Trophoblast cell (in vitro differentiated cells and primary cell): ENCODE results near the gene ZNF276.
"Not testable (repeated sequence)": the region's sequence is repeated elsewhere in the genome, so short reads cannot be mapped to it uniquely, and the experiment has no call there.

ENCODE experiments used
- DNase-seq, 2 donors: peaks; one replicate each; pipeline ENCODE4 v3.0.0-alpha.2; 2016
- H2AFZ ChIP-seq: 2 replicates; pipeline ENCODE4 v1.6.1; 2013; ENCODE audit warnings: low read length, moderate library complexity, mild to moderate bottlenecking; ENCODE audit not compliant: insufficient read depth, poor library complexity
- H2AK5ac ChIP-seq: 2 replicates; pipeline ENCODE4 v1.6.1; 2013; ENCODE audit warnings: mild to moderate bottlenecking, low read length
- H2BK120ac ChIP-seq: 2 replicates; pipeline ENCODE4 v1.6.1; 2013; ENCODE audit warnings: low read length, mild to moderate bottlenecking, moderate library complexity; ENCODE audit not compliant: insufficient read depth, poor library complexity
- H2BK12ac ChIP-seq: 2 replicates; pipeline ENCODE4 v1.6.1; 2013; ENCODE audit warnings: mild to moderate bottlenecking, low read length, moderate library complexity
- H2BK5ac ChIP-seq: 2 replicates; pipeline ENCODE4 v1.6.1; 2013; ENCODE audit warnings: low read length, low read depth, moderate library complexity, mild to moderate bottlenecking; ENCODE audit not compliant: poor library complexity
- H3K14ac ChIP-seq: 2 replicates; pipeline ENCODE4 v1.6.1; 2013; ENCODE audit warnings: mild to moderate bottlenecking, low read length
- H3K18ac ChIP-seq: 2 replicates; pipeline ENCODE4 v1.6.1; 2013; ENCODE audit warnings: mild to moderate bottlenecking, low read length
- H3K23ac ChIP-seq: 2 replicates; pipeline ENCODE4 v1.6.1; 2013; ENCODE audit warnings: low read length
- H3K27ac ChIP-seq: 2 replicates; pipeline ENCODE4 v1.5.1; 2013; ENCODE audit warnings: low read depth, mild to moderate bottlenecking, inconsistent platforms, low read length, moderate library complexity
- H3K27me3 ChIP-seq: 2 replicates; pipeline ENCODE4 v1.6.1; 2013; ENCODE audit warnings: inconsistent platforms, mild to moderate bottlenecking, low read length, moderate library complexity; ENCODE audit not compliant: insufficient read depth
- H3K36me3 ChIP-seq, 2 experiments: 1 replicate in 1 of 2; 2 replicates in 1 of 2; pipeline ENCODE4 v1.6.1; 2013; ENCODE audit warnings: low read length in 2 of 2, mild to moderate bottlenecking in 2 of 2, moderate library complexity in 1 of 2; ENCODE audit not compliant: insufficient read depth in 2 of 2, control insufficient read depth in 1 of 2
- H3K4ac ChIP-seq: 2 replicates; pipeline ENCODE4 v1.6.1; 2013; ENCODE audit warnings: low read depth, mild to moderate bottlenecking, low read length, moderate library complexity
- H3K4me1 ChIP-seq, 2 experiments: 1 replicate in 1 of 2; 2 replicates in 1 of 2; pipeline ENCODE4 v1.6.1; 2013; ENCODE audit warnings: low read length in 2 of 2, mild to moderate bottlenecking in 2 of 2, moderate library complexity in 1 of 2; ENCODE audit not compliant: insufficient read depth in 2 of 2, control insufficient read depth in 1 of 2
- H3K4me2 ChIP-seq: 2 replicates; pipeline ENCODE4 v1.6.1; 2013; ENCODE audit warnings: inconsistent platforms, mild to moderate bottlenecking, low read length, moderate library complexity
- H3K4me3 ChIP-seq: 2 replicates; pipeline ENCODE4 v1.5.1; 2013; ENCODE audit warnings: mild to moderate bottlenecking, low read depth, low read length, inconsistent platforms
- H3K79me1 ChIP-seq: one replicate; pipeline ENCODE4 v1.6.1; 2013; ENCODE audit warnings: low read length
- H3K79me2 ChIP-seq: 2 replicates; pipeline ENCODE4 v1.6.1; 2013; ENCODE audit warnings: low read length, mild to moderate bottlenecking; ENCODE audit not compliant: control insufficient read depth, insufficient read depth, poor library complexity
- H3K9ac ChIP-seq: 2 replicates; pipeline ENCODE4 v1.6.1; 2013; ENCODE audit warnings: mild to moderate bottlenecking, low read length
- H3K9me3 ChIP-seq: 2 replicates; pipeline ENCODE4 v1.6.1; 2013; ENCODE audit warnings: low read depth, mild to moderate bottlenecking, control low read depth, inconsistent platforms, low read length; ENCODE audit not compliant: insufficient read depth
- H4K12ac ChIP-seq: 2 replicates; pipeline ENCODE4 v1.6.1; 2013; ENCODE audit warnings: low read depth, mild to moderate bottlenecking, low read length, moderate library complexity
- H4K8ac ChIP-seq: 2 replicates; pipeline ENCODE4 v1.6.1; 2013; ENCODE audit warnings: low read depth, mild to moderate bottlenecking, low read length, moderate library complexity
- H4K91ac ChIP-seq: one replicate; pipeline ENCODE4 v1.6.1; 2013; ENCODE audit warnings: low read depth, mild to moderate bottlenecking, low read length, moderate library complexity
- WGBS: extraction: QIAGEN DNeasy Blood & Tissue Kit; methylation state at CpG from one replicate; pipeline ENCODE4 v1.1.7; 2013; ENCODE audit warnings: missing lambda C conversion rate; ENCODE audit not compliant: insufficient read length, insufficient coverage; ENCODE audit errors: extremely low coverage; 5-methylcytosine and 5-hydroxymethylcytosine counted together

The ZNF276 gene

DNA sequence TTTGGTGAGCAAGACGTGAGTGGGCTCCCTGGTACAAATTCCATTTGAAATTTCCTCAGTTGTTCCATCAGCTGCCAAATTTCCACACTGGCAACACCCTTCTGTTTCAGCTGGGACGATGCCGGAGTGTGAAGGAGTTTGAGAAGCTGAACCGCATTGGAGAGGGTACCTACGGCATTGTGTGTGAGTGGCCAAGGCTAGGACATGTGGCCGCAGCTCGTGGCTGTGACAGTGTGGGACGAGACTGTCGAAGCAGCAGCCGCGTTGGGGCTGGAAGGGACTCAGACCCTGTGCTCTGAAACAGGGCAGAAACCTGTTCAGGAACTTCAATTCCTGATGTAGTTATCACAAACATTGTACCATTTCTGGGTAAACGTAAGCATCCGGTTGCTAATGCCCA is 32.2 kb upstream of the ZNF276 start:
- Histone ChIP-seq H3K79me1 (peaks cover 6% of the 10 kb centered on the region), H3K14ac (no peak overlapping the region), H3K79me2 (peaks cover 8% of the 10 kb centered on the region), H2BK5ac (no peak overlapping the region), H3K4me3 (no peak overlapping the region), H2AFZ (no peak overlapping the region), H3K9ac (no peak overlapping the region), H3K18ac (no peak overlapping the region), H3K27me3 (no peaks in the 10 kb centered on the region), H3K4ac (no peak overlapping the region), H3K36me3 (peaks cover 43 to 50% of the 10 kb centered on the region in 2 experiments), H2AK5ac (no peak overlapping the region), H2BK12ac (no peak overlapping the region), H4K12ac (no peak overlapping the region), H4K91ac (no peak overlapping the region), H4K8ac (no peak overlapping the region), H3K27ac (no peak overlapping the region), H3K4me2 (no peak overlapping the region), H3K23ac (no peak overlapping the region), H3K9me3 (peaks cover 12% of the 10 kb centered on the region), H2BK120ac (no peak overlapping the region), H3K4me1 (peaks cover 6 to 7% of the 10 kb centered on the region in 2 experiments)
- DNase-seq: no peak
- no CpG with 5 or more reads among the region's 13 CpGs for WGBS

DNA sequence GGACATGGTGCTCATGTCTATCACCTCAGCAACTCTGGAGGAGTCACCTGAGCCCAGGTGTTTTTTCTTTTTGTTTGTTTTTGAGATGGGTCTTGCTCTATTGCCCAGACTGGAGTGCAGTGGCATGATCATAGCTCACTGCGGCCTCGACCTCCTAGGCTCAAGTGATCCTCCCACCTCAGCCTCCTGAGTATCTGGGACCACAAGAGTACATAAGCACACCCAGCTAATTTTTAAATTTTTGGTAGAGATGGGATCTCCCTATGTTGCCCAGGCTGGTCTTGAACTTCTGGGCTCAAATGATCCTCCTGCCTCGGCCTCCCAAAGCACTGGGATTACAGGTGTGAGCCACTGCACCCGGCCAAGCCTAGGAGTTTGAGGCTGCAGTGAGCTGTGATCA is 31.7 kb upstream of the ZNF276 start:
- not testable (repeated sequence) for H2BK120ac ChIP-seq, H3K79me1 ChIP-seq, H3K4me2 ChIP-seq, H3K4me1 ChIP-seq, H3K4me3 ChIP-seq, H4K12ac ChIP-seq, H2AK5ac ChIP-seq, H4K91ac ChIP-seq, H3K14ac ChIP-seq, H3K18ac ChIP-seq, H3K23ac ChIP-seq, DNase-seq, H2BK5ac ChIP-seq, H3K27me3 ChIP-seq, H2BK12ac ChIP-seq, H3K9ac ChIP-seq, H3K4ac ChIP-seq, H4K8ac ChIP-seq, H3K27ac ChIP-seq, H2AFZ ChIP-seq, H3K79me2 ChIP-seq
- Histone ChIP-seq H3K36me3 (peaks cover 47 to 54% of the 10 kb centered on the region in 2 experiments), H3K9me3 (peaks cover 10% of the 10 kb centered on the region)
- no CpG with 5 or more reads among the region's 4 CpGs for WGBS

GRCh38 chr16:89690392-89690901 is 30.9 kb upstream of the ZNF276 start:
- no peak overlapping the region for H4K8ac ChIP-seq
- DNase-seq: no peak

GRCh38 chr16:89691231-89691985 is 29.9 kb upstream of the ZNF276 start:
- no peak overlapping the region for H2AFZ ChIP-seq
- H2BK5ac ChIP-seq: no peak overlapping the region
- no peak overlapping the region for H2BK12ac ChIP-seq
- H4K8ac ChIP-seq: no peak overlapping the region
- no peak for DNase-seq
- no peak overlapping the region for H3K23ac ChIP-seq
- H4K91ac ChIP-seq: no peak overlapping the region
- H3K27ac ChIP-seq: no peak overlapping the region
- peaks cover 6 to 7% of the 10 kb centered on the region in 2 experiments for H3K4me1 ChIP-seq
- H3K79me1 ChIP-seq: peaks cover 6% of the 10 kb centered on the region
- H3K18ac ChIP-seq: no peak overlapping the region
- H2AK5ac ChIP-seq: no peak overlapping the region
- H2BK120ac ChIP-seq: no peak overlapping the region
- no peaks in the 10 kb centered on the region for H3K27me3 ChIP-seq
- peaks cover 58 to 63% of the 10 kb centered on the region in 2 experiments for H3K36me3 ChIP-seq
- peaks cover 8% of the 10 kb centered on the region for H3K79me2 ChIP-seq
- H3K4me2 ChIP-seq: no peak overlapping the region
- no peak overlapping the region for H3K4ac ChIP-seq
- H3K14ac ChIP-seq: no peak overlapping the region
- H3K9ac ChIP-seq: no peak overlapping the region
- no CpG with 5 or more reads among the region's 21 CpGs for WGBS
- H4K12ac ChIP-seq: no peak overlapping the region
- no peak overlapping the region for H3K4me3 ChIP-seq
- peaks cover 4% of the 10 kb centered on the region for H3K9me3 ChIP-seq

More at GRCh38 chr16:89690392-89690901, 30.9 kb upstream of the ZNF276 start:
- Histone ChIP-seq H3K4ac (no peak overlapping the region), H2BK12ac (no peak overlapping the region), H4K12ac (no peak overlapping the region), H3K4me3 (no peak overlapping the region), H2BK5ac (no peak overlapping the region), H3K27me3 (no peaks in the 10 kb centered on the region), H2AFZ (no peak overlapping the region), H3K79me2 (peaks cover 8% of the 10 kb centered on the region), H4K91ac (no peak overlapping the region), H2AK5ac (no peak overlapping the region), H3K9me3 (peaks cover 8% of the 10 kb centered on the region), H3K79me1 (peaks cover 6% of the 10 kb centered on the region), H3K4me1 (peaks cover 6 to 7% of the 10 kb centered on the region in 2 experiments), H3K18ac (no peak overlapping the region), H3K4me2 (no peak overlapping the region), H3K23ac (no peak overlapping the region), H3K14ac (no peak overlapping the region), H2BK120ac (no peak overlapping the region), H3K27ac (no peak overlapping the region), H3K9ac (no peak overlapping the region), H3K36me3 (peaks cover 54 to 59% of the 10 kb centered on the region in 2 experiments)
- no CpG with 5 or more reads among the region's 16 CpGs for WGBS
